ENCODE data around the gene PLK3. TPM values are rescaled to one million over a fixed set of nuclear protein-coding genes. Genes with fewer than 3 reads are reported as not detected.
A peak's percentile ranks its signal among the peaks of the same experiment; 100 is the strongest.
"Not testable (repeated sequence)": the region's sequence is repeated elsewhere in the genome, so short reads cannot be mapped to it uniquely, and the experiment has no call there.

Gene PLK3
- 10 to 100 TPM in 4 of 5 donors, under 1 TPM in 1; 0.58 to 30.4 (median 24.3) TPM for total RNA-seq
- 10 to 100 TPM in 2 of 3 donors, 1 to 10 TPM in 1; 9.5 to 21.2 (median 13.5) TPM for polyA plus RNA-seq
- long read RNA-seq, donor 1: 0 reads
- long read RNA-seq, donor 2, partial matches to known transcripts: 0 of 1 reads
- long read RNA-seq, donor 2, other reads (novel, unspliced or antisense): 0 of 1 reads
- long read RNA-seq, donor 3: 0 reads
- long read RNA-seq, donor 4: 0 reads
- long read RNA-seq, donor 5, partial matches to known transcripts: 0 of 1 reads
- long read RNA-seq, donor 5, other reads (novel, unspliced or antisense): 0 of 1 reads
- long read RNA-seq, donor 6: 0 reads
- long read RNA-seq, donor 7, partial matches to known transcripts: 0 of 3 reads
- long read RNA-seq, donor 7, other reads (novel, unspliced or antisense): 0 of 3 reads
- long read RNA-seq, donor 8: 0 reads
- long read RNA-seq, donor 9: 0 reads
- long read RNA-seq, donor 10, partial matches to known transcripts: 0 of 1 reads
- long read RNA-seq, donor 10, other reads (novel, unspliced or antisense): 0 of 1 reads

- peak; percentile 98 to 99 for DNase-seq
- Histone ChIP-seq H3K27me3 (no peaks in the 10 kb centered on the region), H3K27ac (peak within 1 kb of the TSS; percentile 86 to 97 (median 95)), H3K9me3 (no peaks in the 10 kb centered on the region), H3K4me1 (peaks cover 20 to 50% (median 34%) of the 10 kb centered on the region in 4 donors), H3K36me3 (peaks cover 23 to 29% (median 27%) of the 10 kb centered on the region in 4 donors), H3K4me3 (peak within 1 kb of the TSS; percentile 58 to 86 (median 81))
- intact Hi-C loops (cut with DNase I; ENCODE audit: low total_unique reads): no loop called here
- WGBS, 5 donors: 0 to 1% (median 1%) methylated on average over 37 to 79 of the region's 79 CpGs
- TF ChIP-seq POLR2AphosphoS5 (IDR thresholded peaks at IDR 0.05) (peak; percentile 66 to 96 (median 93)), CTCF (IDR thresholded peaks at IDR 0.05) (peak in 6 of 7 experiments; percentile 43 to 93 (median 88)), EP300 (IDR thresholded peaks at IDR 0.05) (no peak), POLR2A (IDR thresholded peaks at IDR 0.05) (peak in 2 of 4 donors; percentile 63 to 72)
These were observed at the start of gene PLK3 for GRCh38 chr1:44799770-44800584. TSS of gene PLK3 (plus strand) at chr1:44800377. CDS start at chr1:44800464, 87 bp downstream.

GRCh38 chr1:44757420-44757819, 42.8 kb upstream of the PLK3 start:
- Histone ChIP-seq H3K27me3 (no peaks in the 10 kb centered on the region), H3K4me1 (no peaks in the 10 kb centered on the region), H3K4me3 (no peak overlapping the region), H3K36me3 (peaks cover 0 to 73% (median 34%) of the 10 kb centered on the region in 4 donors), H3K27ac (no peak overlapping the region), H3K9me3 (no peaks in the 10 kb centered on the region)
- TF ChIP-seq CTCF (IDR thresholded peaks at IDR 0.05) (no peak), EP300 (IDR thresholded peaks at IDR 0.05) (no peak), POLR2A (IDR thresholded peaks at IDR 0.05) (no peak), POLR2AphosphoS5 (IDR thresholded peaks at IDR 0.05) (no peak)
- intact Hi-C loops (cut with DNase I; ENCODE audit: low total_unique reads): no loop called here
- no peak for DNase-seq
- WGBS, 5 donors: 91 to 98% (median 95%) methylated on average over 2 of the region's 2 CpGs

- Histone ChIP-seq H3K36me3 (peaks cover 0 to 72% (median 34%) of the 10 kb centered on the region in 4 donors), H3K27ac (no peak overlapping the region), H3K9me3 (no peaks in the 10 kb centered on the region), H3K27me3 (no peaks in the 10 kb centered on the region), H3K4me3 (no peak overlapping the region), H3K4me1 (no peaks in the 10 kb centered on the region)
- TF ChIP-seq CTCF (IDR thresholded peaks at IDR 0.05) (no peak), POLR2A (IDR thresholded peaks at IDR 0.05) (no peak), POLR2AphosphoS5 (IDR thresholded peaks at IDR 0.05) (no peak), EP300 (IDR thresholded peaks at IDR 0.05) (no peak)
- 85 to 96% (median 93%) methylated on average over 5 to 11 of the region's 11 CpGs for WGBS, 5 donors
- DNase-seq: no peak
- intact Hi-C loops (cut with DNase I; ENCODE audit: low total_unique reads): no loop called here
These were observed 41.1 kb upstream of the PLK3 start for GRCh38 chr1:44759077-44759476.

- peaks cover 0 to 56% (median 28%) of the 10 kb centered on the region in 4 donors for H3K36me3 ChIP-seq
- 90 to 98% (median 95%) methylated on average over 3 of the region's 3 CpGs for WGBS, 5 donors
- H3K9me3 ChIP-seq: no peaks in the 10 kb centered on the region
- no peak for DNase-seq
- H3K4me3 ChIP-seq: no peak overlapping the region
- TF ChIP-seq EP300 (IDR thresholded peaks at IDR 0.05) (no peak), POLR2AphosphoS5 (IDR thresholded peaks at IDR 0.05) (no peak), POLR2A (IDR thresholded peaks at IDR 0.05) (no peak), CTCF (IDR thresholded peaks at IDR 0.05) (no peak)
- no peaks in the 10 kb centered on the region for H3K27me3 ChIP-seq
- intact Hi-C loops (cut with DNase I; ENCODE audit: low total_unique reads): no loop called here
- H3K4me1 ChIP-seq: no peaks in the 10 kb centered on the region
- H3K27ac ChIP-seq: no peak overlapping the region
These were observed 39.3 kb upstream of the PLK3 start for GRCh38 chr1:44760876-44761275.

GRCh38 chr1:44766421-44766820, 33.8 kb upstream of the PLK3 start:
- WGBS, 5 donors: 86 to 98% (median 93%) methylated on average over 6 of the region's 6 CpGs
- H3K4me3 ChIP-seq; intact Hi-C loops (cut with DNase I; ENCODE audit: low total_unique reads); H3K9me3 ChIP-seq; H3K27ac ChIP-seq; H3K4me1 ChIP-seq; DNase-seq; H3K27me3 ChIP-seq: not testable (repeated sequence)
- peaks cover 0 to 38% (median 14%) of the 10 kb centered on the region in 4 donors for H3K36me3 ChIP-seq
